ENCODE measurements around the gene GIGYF1. TPM values are rescaled to one million over a fixed set of nuclear protein-coding genes. Genes with fewer than 3 reads are reported as not detected.

The GIGYF1 gene
- total RNA-seq, 1 donor from 2014 or later: 52.2 TPM

- H3K36me3 Mint-ChIP-seq (ENCODE audit: low read depth): peaks cover 20% of the 10 kb centered on the region
- intact Hi-C loops (cut with micrococcal nuclease): no loop called here
- no peak for DNase-seq
- no peaks in the 10 kb centered on the region for H3K27me3 Mint-ChIP-seq
- H3K9me3 Mint-ChIP-seq: no peaks in the 10 kb centered on the region
- H3K4me1 Mint-ChIP-seq: peaks cover 3% of the 10 kb centered on the region
- H3K27ac Mint-ChIP-seq: no peak overlapping the region
- H3K4me3 Mint-ChIP-seq: no peak overlapping the region
Observed at GRCh38 chr7:100685631-100686145, 8.4 kb downstream of the GIGYF1 start.

- DNase-seq: no peak
- peaks cover 5% of the 10 kb centered on the region for H3K4me1 Mint-ChIP-seq
- H3K27ac Mint-ChIP-seq: no peak overlapping the region
- peaks cover 21% of the 10 kb centered on the region for H3K36me3 Mint-ChIP-seq (ENCODE audit: low read depth)
- H3K4me3 Mint-ChIP-seq: no peak overlapping the region
- intact Hi-C loops (cut with micrococcal nuclease): no loop called here
- H3K9me3 Mint-ChIP-seq: no peaks in the 10 kb centered on the region
- no peaks in the 10 kb centered on the region for H3K27me3 Mint-ChIP-seq
Observed at GRCh38 chr7:100685049-100685605, 8.9 kb downstream of the GIGYF1 start.

- intact Hi-C loops (cut with micrococcal nuclease): no loop called here
- Mint-ChIP-seq H3K9me3 (no peaks in the 10 kb centered on the region), H3K4me1 (peaks cover 6% of the 10 kb centered on the region), H3K36me3 (ENCODE audit: low read depth) (peaks cover 23% of the 10 kb centered on the region), H3K27ac (no peak overlapping the region), H3K4me3 (no peak overlapping the region), H3K27me3 (no peaks in the 10 kb centered on the region)
- no peak for DNase-seq
Observed at GRCh38 chr7:100684534-100685042, 9.5 kb downstream of the GIGYF1 start.

- H3K9me3 Mint-ChIP-seq: no peaks in the 10 kb centered on the region
- no peak overlapping the region for H3K4me3 Mint-ChIP-seq
- peaks cover 9% of the 10 kb centered on the region for H3K4me1 Mint-ChIP-seq
- H3K36me3 Mint-ChIP-seq (ENCODE audit: low read depth): peaks cover 27% of the 10 kb centered on the region
- no peak overlapping the region for H3K27ac Mint-ChIP-seq
- intact Hi-C loops (cut with micrococcal nuclease): no loop called here
- no peaks in the 10 kb centered on the region for H3K27me3 Mint-ChIP-seq
- DNase-seq: peak; percentile 59
Observed at GRCh38 chr7:100683659-100684533, 10.2 kb downstream of the GIGYF1 start.

- H3K27ac Mint-ChIP-seq: peak overlapping the region; percentile 25
- no peaks in the 10 kb centered on the region for H3K27me3 Mint-ChIP-seq
- intact Hi-C loops (cut with micrococcal nuclease): no loop called here
Observed at GRCh38 chr7:100682991-100683658, 10.9 kb downstream of the GIGYF1 start.

GRCh38 chr7:100682228-100682741 lies 11.8 kb downstream of the GIGYF1 start:
- intact Hi-C loops (cut with micrococcal nuclease): no loop called here

More at GRCh38 chr7:100682991-100683658, 10.9 kb downstream of the GIGYF1 start:
- peaks cover 9% of the 10 kb centered on the region for H3K4me1 Mint-ChIP-seq
- peaks cover 30% of the 10 kb centered on the region for H3K36me3 Mint-ChIP-seq (ENCODE audit: low read depth)
- H3K9me3 Mint-ChIP-seq: no peaks in the 10 kb centered on the region
- no peak overlapping the region for H3K4me3 Mint-ChIP-seq
- DNase-seq: peak; percentile 56

GRCh38 chr7:100681491-100682227 lies 12.4 kb downstream of the GIGYF1 start:
- no peak for DNase-seq
- Mint-ChIP-seq H3K27me3 (no peaks in the 10 kb centered on the region), H3K27ac (peak overlapping the region; percentile 12), H3K4me3 (no peak overlapping the region), H3K4me1 (peaks cover 11% of the 10 kb centered on the region), H3K36me3 (ENCODE audit: low read depth) (peaks cover 30% of the 10 kb centered on the region), H3K9me3 (no peaks in the 10 kb centered on the region)
- intact Hi-C loops (cut with micrococcal nuclease): no loop called here

More at GRCh38 chr7:100682228-100682741, 11.8 kb downstream of the GIGYF1 start:
- Mint-ChIP-seq H3K4me1 (peaks cover 9% of the 10 kb centered on the region), H3K27me3 (no peaks in the 10 kb centered on the region), H3K9me3 (no peaks in the 10 kb centered on the region), H3K36me3 (ENCODE audit: low read depth) (peaks cover 31% of the 10 kb centered on the region), H3K27ac (no peak overlapping the region), H3K4me3 (no peak overlapping the region)
- DNase-seq: no peak

GRCh38 chr7:100680576-100681271 lies 13.3 kb downstream of the GIGYF1 start:
- no peaks in the 10 kb centered on the region for H3K9me3 Mint-ChIP-seq
- no peak for DNase-seq
- intact Hi-C loops (cut with micrococcal nuclease): no loop called here

GRCh38 chr7:100679927-100680575 lies 14.0 kb downstream of the GIGYF1 start:
- no peak overlapping the region for H3K4me3 Mint-ChIP-seq
- no peak for DNase-seq
- H3K9me3 Mint-ChIP-seq: no peaks in the 10 kb centered on the region
- intact Hi-C loops (cut with micrococcal nuclease): no loop called here
- peaks cover 15% of the 10 kb centered on the region for H3K4me1 Mint-ChIP-seq
- H3K36me3 Mint-ChIP-seq (ENCODE audit: low read depth): peaks cover 29% of the 10 kb centered on the region
- H3K27me3 Mint-ChIP-seq: no peaks in the 10 kb centered on the region
- H3K27ac Mint-ChIP-seq: no peak overlapping the region

More at GRCh38 chr7:100680576-100681271, 13.3 kb downstream of the GIGYF1 start:
- H3K27ac Mint-ChIP-seq: no peak overlapping the region
- H3K36me3 Mint-ChIP-seq (ENCODE audit: low read depth): peaks cover 32% of the 10 kb centered on the region
- no peaks in the 10 kb centered on the region for H3K27me3 Mint-ChIP-seq
- H3K4me3 Mint-ChIP-seq: no peak overlapping the region
- peaks cover 15% of the 10 kb centered on the region for H3K4me1 Mint-ChIP-seq

- no peaks in the 10 kb centered on the region for H3K9me3 Mint-ChIP-seq
- H3K4me1 Mint-ChIP-seq: peaks cover 17% of the 10 kb centered on the region
- DNase-seq: no peak
- H3K36me3 Mint-ChIP-seq (ENCODE audit: low read depth): peaks cover 30% of the 10 kb centered on the region
- no peaks in the 10 kb centered on the region for H3K27me3 Mint-ChIP-seq
- intact Hi-C loops (cut with micrococcal nuclease): no loop called here
- H3K4me3 Mint-ChIP-seq: no peak overlapping the region
- H3K27ac Mint-ChIP-seq: no peak overlapping the region
Observed at GRCh38 chr7:100679129-100679926, 14.7 kb downstream of the GIGYF1 start.

GRCh38 chr7:100678291-100678984 lies 15.6 kb downstream of the GIGYF1 start:
- H3K4me1 Mint-ChIP-seq: peaks cover 17% of the 10 kb centered on the region
- H3K9me3 Mint-ChIP-seq: no peaks in the 10 kb centered on the region
- no peak overlapping the region for H3K27ac Mint-ChIP-seq
- peak; percentile 64 for DNase-seq
- peaks cover 32% of the 10 kb centered on the region for H3K36me3 Mint-ChIP-seq (ENCODE audit: low read depth)
- intact Hi-C loops (cut with micrococcal nuclease): no loop called here
- no peaks in the 10 kb centered on the region for H3K27me3 Mint-ChIP-seq
- peak overlapping the region; percentile 49 for H3K4me3 Mint-ChIP-seq
